Ectodermal cell (in vitro differentiated cells): ENCODE measurements around the gene PER2.

Experiments
- H3K27ac ChIP-seq: 2 replicates; pipeline ENCODE4 v1.7.0; 2013; ENCODE audit warnings: mild to moderate bottlenecking, low read depth, low read length; ENCODE audit not compliant: insufficient read depth, poor library complexity, severe bottlenecking
- H3K27me3 ChIP-seq: 2 replicates; pipeline ENCODE4 v1.7.0; 2013; ENCODE audit warnings: mild to moderate bottlenecking, low read length; ENCODE audit not compliant: insufficient read depth, control insufficient read depth, poor library complexity, severe bottlenecking
- H3K36me3 ChIP-seq: one replicate; pipeline ENCODE4 v1.7.0; 2013; ENCODE audit warnings: low read length; ENCODE audit not compliant: control insufficient read depth, insufficient read depth
- H3K4me1 ChIP-seq: one replicate; pipeline ENCODE4 v1.7.0; 2013; ENCODE audit warnings: low read length; ENCODE audit not compliant: control insufficient read depth, insufficient read depth
- H3K4me3 ChIP-seq: 2 replicates; pipeline ENCODE4 v1.7.0; 2013; ENCODE audit warnings: low read depth, low read length, control low read depth; ENCODE audit not compliant: insufficient read depth
- H3K9me3 ChIP-seq: 2 replicates; pipeline ENCODE4 v1.7.0; 2013; ENCODE audit warnings: mild to moderate bottlenecking, low read length, moderate library complexity; ENCODE audit not compliant: control insufficient read depth
- WGBS, 2 experiments: methylation state at CpG; one replicate each; pipeline ENCODE4 v1.1.7; 2013; ENCODE audit warnings: missing lambda C conversion rate in 2 of 2; 5-methylcytosine and 5-hydroxymethylcytosine counted together

The PER2 gene

DNA sequence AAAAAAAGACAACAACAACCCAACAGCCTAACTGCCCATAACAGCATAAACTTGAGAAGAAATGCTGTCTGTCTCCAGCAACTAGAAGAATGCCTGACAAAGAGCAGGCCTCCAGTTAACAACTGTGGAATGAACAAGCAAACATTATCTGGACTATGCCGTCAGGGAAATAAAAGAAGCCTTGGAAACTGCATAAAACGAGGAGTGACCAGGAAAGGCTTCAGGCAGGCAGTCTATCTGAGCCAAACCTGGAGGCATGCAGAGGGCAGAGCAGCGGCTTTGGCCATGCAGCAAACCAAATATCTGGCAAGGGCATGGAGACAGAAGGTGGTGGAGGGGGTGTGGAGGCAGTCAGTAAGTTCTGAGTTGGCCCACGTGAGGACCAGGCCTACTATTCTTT lies 59.7 kb downstream of the PER2 start:
- H3K9me3 ChIP-seq, result no peaks in the 10 kb centered on the region
- WGBS, 2 experiments, result 86 to 89% methylated on average over 4 of the region's 4 CpGs
- H3K4me1 ChIP-seq, result no peaks in the 10 kb centered on the region
- no peak overlapping the region for H3K27ac ChIP-seq
- H3K27me3 ChIP-seq, result peaks cover 17% of the 10 kb centered on the region
- no peaks in the 10 kb centered on the region for H3K36me3 ChIP-seq
- no peak overlapping the region for H3K4me3 ChIP-seq

DNA sequence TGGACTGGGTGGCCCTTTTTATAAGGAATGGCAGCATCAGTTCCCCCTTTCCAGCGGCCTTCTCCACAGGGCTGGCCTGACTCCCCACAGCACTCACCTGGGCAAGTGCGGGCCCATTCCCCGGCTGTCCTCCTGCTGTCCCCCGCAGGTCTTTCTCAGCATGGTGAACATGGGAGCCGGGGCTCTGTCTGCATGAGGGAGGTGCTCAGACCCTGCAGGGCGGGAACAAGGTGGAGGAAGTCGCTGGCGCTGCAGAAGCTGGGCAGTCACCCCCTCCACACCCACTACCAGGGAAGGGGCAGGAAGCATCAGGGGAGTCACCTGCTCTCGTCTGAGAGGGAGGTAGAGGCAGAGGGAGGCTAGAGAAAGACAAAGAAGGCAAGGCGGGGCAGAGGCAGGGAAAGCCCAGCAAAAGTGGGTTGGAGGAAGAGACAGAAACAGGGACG lies 60.8 kb downstream of the PER2 start:
- Histone ChIP-seq H3K4me1 (no peaks in the 10 kb centered on the region), H3K27ac (no peak overlapping the region), H3K36me3 (no peaks in the 10 kb centered on the region), H3K9me3 (no peaks in the 10 kb centered on the region), H3K4me3 (no peak overlapping the region), H3K27me3 (peaks cover 17% of the 10 kb centered on the region)
- WGBS, 2 experiments, result 70 to 72% methylated on average over 9 to 11 of the region's 11 CpGs

DNA sequence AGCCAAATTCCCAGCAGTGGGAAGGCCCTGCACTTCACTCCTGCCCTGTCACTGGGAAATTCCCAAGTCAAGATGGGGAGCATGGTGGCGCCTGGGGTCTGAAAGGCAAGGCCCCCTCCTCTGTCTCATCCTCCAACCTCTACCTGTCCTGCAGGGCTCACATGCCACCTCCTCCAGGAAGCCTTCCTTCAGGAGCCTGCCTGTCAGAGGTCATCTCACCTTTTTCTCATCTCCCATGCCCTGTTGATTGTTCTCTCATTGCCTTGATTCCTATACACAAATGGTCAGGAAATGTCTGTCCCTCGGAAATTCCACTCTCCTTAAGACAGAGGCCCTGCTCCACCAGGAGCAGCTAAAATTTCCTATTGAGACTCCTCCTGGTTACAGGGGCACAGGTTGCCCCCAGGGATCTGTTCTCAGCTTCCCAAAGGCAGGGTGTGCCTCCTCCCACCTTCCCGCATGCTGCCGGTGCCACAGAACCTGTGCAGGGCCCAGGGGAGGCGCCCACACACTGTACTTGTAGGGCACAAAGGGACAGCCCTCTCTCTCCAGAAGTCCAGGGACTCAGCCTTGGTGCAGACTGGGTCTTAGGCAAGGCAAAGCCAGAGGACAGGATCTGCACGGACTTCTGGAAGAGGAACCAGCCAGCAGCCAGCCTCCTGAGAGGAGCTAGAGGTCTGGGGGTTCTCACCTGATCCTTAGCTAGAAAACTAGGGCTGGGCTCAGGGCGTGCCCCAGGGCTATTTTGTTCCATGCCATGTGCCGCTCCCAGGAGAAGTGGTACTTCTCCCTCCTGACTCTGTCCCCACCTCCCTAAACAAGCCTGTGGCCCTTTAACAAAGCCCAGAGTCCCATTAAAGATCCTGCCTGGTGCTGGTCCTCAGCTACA lies 61.5 kb downstream of the PER2 start:
- H3K27me3 ChIP-seq, result peaks cover 17% of the 10 kb centered on the region
- no peaks in the 10 kb centered on the region for H3K4me1 ChIP-seq
- no peaks in the 10 kb centered on the region for H3K9me3 ChIP-seq
- no peak overlapping the region for H3K4me3 ChIP-seq
- no peaks in the 10 kb centered on the region for H3K36me3 ChIP-seq
- 87 to 89% methylated on average over 8 of the region's 8 CpGs for WGBS, 2 experiments
- H3K27ac ChIP-seq, result no peak overlapping the region

DNA sequence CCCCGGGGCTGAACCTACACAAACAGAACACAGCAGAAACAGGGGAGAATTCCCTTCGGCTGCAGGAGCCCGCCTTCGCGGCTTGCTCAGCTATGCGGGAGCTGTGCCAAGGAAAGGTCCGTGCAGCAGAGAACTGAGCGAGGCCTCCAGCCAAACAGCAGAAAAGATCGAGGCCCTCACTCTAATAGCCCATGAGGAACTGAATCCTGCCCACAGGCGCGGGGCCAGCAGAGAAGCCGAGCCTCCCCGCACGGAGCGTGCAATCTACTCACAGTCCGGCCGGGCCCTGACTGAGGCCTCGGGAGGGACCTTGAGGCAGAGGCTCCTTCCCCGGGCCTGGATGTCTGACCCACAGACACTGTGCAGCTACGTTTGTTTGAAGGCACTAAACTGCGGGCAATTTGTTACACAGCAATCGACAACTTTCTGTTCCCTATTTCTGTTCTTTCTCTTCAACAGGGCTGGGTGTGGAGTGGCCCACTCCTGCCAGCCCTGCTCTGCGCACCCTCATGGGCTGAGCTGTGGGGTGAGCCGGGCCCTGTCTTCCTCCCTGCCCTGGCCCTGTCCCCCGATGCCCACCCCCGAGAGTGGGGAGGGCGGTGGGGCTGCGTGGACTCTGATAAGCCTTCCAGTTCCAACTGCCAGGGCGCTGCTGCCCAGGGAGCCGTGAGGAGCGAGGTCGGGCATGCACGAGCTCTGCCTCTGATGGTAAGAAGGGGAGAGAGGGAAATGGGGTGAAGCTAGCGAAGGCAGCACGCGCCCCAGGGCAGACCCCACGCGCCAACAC lies 62.3 kb downstream of the PER2 start:
- no peak overlapping the region for H3K27ac ChIP-seq
- H3K9me3 ChIP-seq, result no peaks in the 10 kb centered on the region
- no peak overlapping the region for H3K4me3 ChIP-seq
- H3K36me3 ChIP-seq, result no peaks in the 10 kb centered on the region
- peaks cover 14% of the 10 kb centered on the region for H3K27me3 ChIP-seq
- WGBS, 2 experiments, result 93 to 95% methylated on average over 38 of the region's 38 CpGs
- no peaks in the 10 kb centered on the region for H3K4me1 ChIP-seq

DNA sequence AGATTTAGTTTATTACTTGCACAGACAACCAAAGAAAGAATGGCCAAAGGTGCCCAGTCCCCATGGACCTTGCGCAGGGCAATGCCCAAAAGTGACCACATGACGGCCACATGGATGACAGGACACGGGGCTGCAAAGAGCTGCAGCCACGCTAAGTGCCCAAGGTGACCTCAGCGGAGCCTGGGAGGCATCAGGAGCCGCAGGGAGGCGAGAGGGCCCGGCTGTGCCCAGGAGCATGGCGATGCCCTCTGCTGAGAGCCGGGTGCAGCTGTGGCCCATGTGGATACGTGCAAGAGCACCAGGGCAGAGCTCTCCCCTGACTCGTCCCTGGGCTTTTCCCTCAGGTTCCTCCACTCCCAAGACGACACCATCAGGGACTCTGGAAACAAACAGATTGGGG lies 63.3 kb downstream of the PER2 start:
- no peak overlapping the region for H3K27ac ChIP-seq
- H3K9me3 ChIP-seq, result no peaks in the 10 kb centered on the region
- peaks cover 4% of the 10 kb centered on the region for H3K27me3 ChIP-seq
- H3K4me1 ChIP-seq, result no peaks in the 10 kb centered on the region
- H3K36me3 ChIP-seq, result no peaks in the 10 kb centered on the region
- WGBS, 2 experiments, result 87 to 88% methylated on average over 13 of the region's 13 CpGs
- H3K4me3 ChIP-seq, result no peak overlapping the region

DNA sequence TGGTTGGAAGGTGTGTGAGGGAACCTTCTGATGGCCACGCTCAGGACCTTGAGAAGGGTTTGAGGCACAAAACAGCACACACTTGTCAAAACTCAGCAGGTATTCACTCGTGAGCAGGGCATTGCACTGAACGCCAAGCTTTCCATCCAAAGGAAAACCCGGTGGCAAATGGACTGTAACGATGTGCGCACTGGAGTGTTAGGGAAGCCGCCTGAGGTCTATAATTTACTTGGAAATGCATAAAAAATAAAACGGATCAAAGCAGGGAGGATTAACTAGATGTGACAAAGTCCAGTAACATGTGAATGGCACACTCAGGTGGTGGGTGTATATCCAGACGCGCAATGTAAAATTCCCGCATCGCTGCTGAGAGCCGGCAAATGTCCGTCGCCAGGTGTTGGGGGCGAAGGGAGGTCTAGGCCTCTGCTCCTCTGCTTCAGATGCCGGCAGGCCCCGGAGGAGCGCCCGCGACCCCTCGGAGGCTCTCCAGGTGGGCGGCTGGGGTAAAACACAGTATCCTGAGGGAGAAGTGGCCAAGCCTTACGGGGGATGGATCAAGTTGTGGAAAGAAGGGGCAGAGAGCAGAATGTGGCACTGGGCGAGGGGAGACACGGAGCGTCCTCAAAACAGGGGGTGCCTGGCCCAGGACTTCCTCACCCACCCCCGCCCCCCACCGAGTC lies 63.9 kb downstream of the PER2 start:
- no peak overlapping the region for H3K4me3 ChIP-seq
- no peaks in the 10 kb centered on the region for H3K9me3 ChIP-seq
- whole genome bisulfite sequencing, 2 experiments, result 94 to 95% methylated on average over 28 of the region's 29 CpGs
- no peaks in the 10 kb centered on the region for H3K36me3 ChIP-seq
- H3K27me3 ChIP-seq, result no peaks in the 10 kb centered on the region
- no peaks in the 10 kb centered on the region for H3K4me1 ChIP-seq
- H3K27ac ChIP-seq, result no peak overlapping the region

DNA sequence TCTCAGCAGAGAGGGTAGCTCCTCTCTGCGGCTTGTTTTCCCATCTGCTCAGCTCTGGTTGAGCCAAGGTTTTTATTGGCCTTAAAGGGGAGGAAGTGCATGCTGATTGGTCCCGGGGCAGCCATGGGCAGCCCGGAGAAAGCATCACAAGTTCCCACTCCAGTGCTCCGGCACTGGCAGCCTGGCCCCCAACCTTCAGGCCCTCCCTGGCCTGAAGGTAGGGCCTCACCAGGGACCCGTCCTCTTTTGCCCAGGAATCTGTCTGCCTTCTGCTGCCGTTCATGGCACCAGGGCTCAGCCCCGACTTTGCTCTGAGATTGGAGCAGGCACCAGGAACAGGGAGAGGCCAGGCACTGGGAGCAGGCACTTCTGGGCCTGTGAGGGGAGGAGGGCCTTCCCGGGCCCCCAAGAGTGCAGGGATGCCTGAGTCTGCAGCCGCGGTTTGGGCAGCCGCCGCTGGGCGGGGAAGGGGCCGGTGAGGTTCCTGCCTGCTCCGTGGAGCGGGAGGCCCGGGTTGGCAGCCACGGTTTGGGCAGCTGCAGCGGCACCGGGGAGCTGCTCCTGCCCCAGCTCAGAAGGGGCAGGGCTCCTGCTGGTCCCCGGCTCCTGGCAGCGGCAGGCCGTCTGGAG lies 67.4 kb downstream of the PER2 start:
- H3K36me3 ChIP-seq, result no peaks in the 10 kb centered on the region
- H3K27me3 ChIP-seq, result no peaks in the 10 kb centered on the region
- H3K4me3 ChIP-seq, result no peak overlapping the region
- no peak overlapping the region for H3K27ac ChIP-seq
- WGBS, 2 experiments, result 87 to 89% methylated on average over 23 of the region's 23 CpGs
- H3K9me3 ChIP-seq, result no peaks in the 10 kb centered on the region
- no peaks in the 10 kb centered on the region for H3K4me1 ChIP-seq

DNA sequence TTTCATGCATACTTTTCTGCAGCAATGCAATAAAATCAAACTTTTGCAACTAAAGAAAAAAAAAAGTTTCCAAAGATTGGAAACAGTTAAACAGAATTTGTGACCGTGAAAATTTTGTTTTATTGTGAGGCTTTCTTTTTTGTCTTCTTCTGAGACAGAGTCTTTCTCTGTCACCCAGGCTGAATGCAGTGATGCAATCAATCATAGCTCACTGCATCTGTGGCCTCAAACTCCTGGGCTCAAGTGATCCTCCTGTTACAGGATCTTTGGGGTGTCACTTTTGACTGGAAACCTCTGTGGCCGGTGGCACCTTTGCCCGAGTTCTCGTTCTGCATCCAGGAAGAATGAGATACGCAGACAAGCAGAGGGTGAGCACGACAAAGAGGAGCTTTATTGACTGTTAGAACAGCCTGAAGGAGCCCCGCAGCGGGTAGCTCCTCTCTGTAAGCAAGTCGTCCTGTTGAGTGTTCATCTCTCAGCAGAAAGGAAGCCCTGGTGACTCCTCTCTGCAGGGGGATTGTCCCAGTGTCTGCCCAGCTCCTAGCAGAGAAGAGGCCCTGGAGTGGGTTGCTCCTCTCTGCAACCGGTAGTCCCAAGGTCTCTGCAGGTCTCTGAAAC lies 68.0 kb downstream of the PER2 start:
- H3K4me1 ChIP-seq, result no peaks in the 10 kb centered on the region
- H3K36me3 ChIP-seq, result no peaks in the 10 kb centered on the region
- no peaks in the 10 kb centered on the region for H3K9me3 ChIP-seq
- H3K4me3 ChIP-seq, result no peak overlapping the region
- 73 to 75% methylated on average over 10 of the region's 10 CpGs for WGBS, 2 experiments
- H3K27ac ChIP-seq, result no peak overlapping the region
- no peaks in the 10 kb centered on the region for H3K27me3 ChIP-seq

DNA sequence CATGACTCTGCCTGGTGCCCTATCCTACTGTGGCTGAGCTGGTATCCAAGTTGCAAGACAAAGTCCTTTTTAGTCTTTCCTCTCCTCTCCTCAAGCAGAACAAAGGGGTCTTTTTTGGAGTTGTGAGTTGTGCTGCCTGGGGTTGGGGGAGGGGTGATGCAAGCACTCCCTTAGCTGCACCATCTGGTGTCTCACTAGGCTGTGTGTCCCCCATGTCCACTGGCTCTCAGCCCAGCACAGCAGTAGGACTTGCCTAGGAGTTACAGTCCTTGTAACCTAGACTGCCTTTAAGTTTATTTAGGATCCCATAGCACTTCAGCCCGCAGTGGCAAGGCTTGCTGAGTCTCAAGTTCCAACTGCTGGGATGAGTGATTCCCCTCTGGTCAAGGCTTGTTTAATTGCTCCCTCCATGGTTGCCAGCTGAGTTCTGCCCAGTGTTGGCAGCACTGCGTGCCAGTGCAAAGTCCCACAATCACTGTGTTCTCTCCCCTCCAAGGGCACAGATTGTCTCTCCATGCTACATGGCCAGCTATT lies 71.7 kb downstream of the PER2 start:
- H3K27me3 ChIP-seq, result no peaks in the 10 kb centered on the region
- 93 to 94% methylated on average over 2 of the region's 2 CpGs for WGBS, 2 experiments

More for the DNA sequence above, 71.7 kb downstream of the PER2 start:
- Histone ChIP-seq H3K4me3 (no peak overlapping the region), H3K36me3 (no peaks in the 10 kb centered on the region), H3K27ac (no peak overlapping the region), H3K9me3 (no peaks in the 10 kb centered on the region), H3K4me1 (no peaks in the 10 kb centered on the region)
